NCI-H1436 treated with DMSO at 0.1 percent for 48 hours (cell line): ENCODE measurements around the gene SLC22A31.

Experiments used
- DNase-seq: peaks from one replicate; lab custom pipeline; 2025; lab: John Stamatoyannopoulos, UW

Gene SLC22A31

GRCh38 chr16:89147085-89147817 lies 53.1 kb downstream of the SLC22A31 start:
- no peak for DNase-seq

- no peak for DNase-seq
Observed at GRCh38 chr16:89146211-89147005, 53.9 kb downstream of the SLC22A31 start.
